Transverse colon (tissue), 4 donors: ENCODE measurements around the gene PICK1. TPM values are rescaled to one million over a fixed set of nuclear protein-coding genes. Genes with fewer than 3 reads are reported as not detected.
A peak's percentile ranks its signal among the peaks of the same experiment; 100 is the strongest.

Experiments used
- DNase-seq: peaks from one replicate; pipeline ENCODE4 v3.0.0-alpha.2; 2019
- H3K27ac ChIP-seq, 4 donors: fragments of 200-600 bp; sonication (generic); 2 replicates each; pipeline ENCODE4 v1.5.1; 2016 to 2018; ENCODE audit warnings: inconsistent platforms in 4 of 4
- H3K27me3 ChIP-seq: fragments of 200-600 bp; sonication (generic); 2 replicates; pipeline ENCODE4 v1.5.1; 2017; ENCODE audit warnings: inconsistent platforms
- H3K36me3 ChIP-seq, 4 donors: fragments of 200-600 bp; sonication (generic); 2 replicates each; pipeline ENCODE4 v1.5.1; 2017 to 2019; ENCODE audit warnings: inconsistent platforms in 4 of 4
- H3K4me1 ChIP-seq, 4 donors: fragments of 200-600 bp; sonication (generic); 2 replicates each; pipeline ENCODE4 v1.5.1; 2017 to 2020; ENCODE audit warnings: inconsistent platforms in 4 of 4
- H3K4me3 ChIP-seq, 4 donors: fragments of 200-600 bp; sonication (generic); 1 replicate in 1 of 4; 2 replicates in 3 of 4; pipeline versions ENCODE4 v1.5.1 to v1.6.1; 2017 to 2019; ENCODE audit warnings: inconsistent platforms in 4 of 4
- H3K9me3 ChIP-seq, 2 donors: fragments of 200-600 bp; sonication (generic); 2 replicates each; pipeline ENCODE4 v1.5.1; 2017 to 2019; ENCODE audit warnings: inconsistent platforms in 2 of 2
- EP300 ChIP-seq: sonication (generic); formaldehyde crosslinking; IDR thresholded peaks from one replicate; pipeline ENCODE4 v1.6.1; 2017; ENCODE audit warnings: antibody characterized with exemption, low read depth
- POLR2A ChIP-seq: fragments of 450-650 bp; IDR thresholded peaks from one replicate; pipeline ENCODE4 v1.6.1; 2016; ENCODE audit warnings: antibody characterized with exemption, mild to moderate bottlenecking, moderate library complexity
- POLR2AphosphoS5 ChIP-seq, 3 donors: sonication (generic); formaldehyde crosslinking; IDR thresholded peaks; one replicate each; pipeline ENCODE4 v1.6.1; 2016; ENCODE audit warnings: antibody characterized with exemption in 3 of 3
- WGBS, 2 donors: methylation state at CpG; one replicate each; pipeline ENCODE4 v1.1.5; 2018; ENCODE audit warnings: low coverage in 1 of 2; 5-methylcytosine and 5-hydroxymethylcytosine counted together
- in situ Hi-C, 4 donors: fragments of 200-750 bp; cut with MboI; loops; one replicate each; pipeline versions ENCODE4 v1.15.0 to v1.15.1; 2017; ENCODE audit warnings: low sequenced_read_pairs in 3 of 4, low pct_ligation_motif_present in 1 of 4, low pct_unique_long_range_greater_than_20kb in 1 of 4
- intact Hi-C: fragments of 100-400 bp; cut with DNase I; formaldehyde crosslinking; loops from one replicate; pipeline ENCODE4 v1.15.1; 2023; ENCODE audit warnings: low total_unique reads
- total RNA-seq, 4 donors: library from RNA; depleted of rRNA; stranded (reverse); fragments of >200 nt; gene quantifications; one replicate each; pipeline ENCODE4 v1.1.0, GENCODE V29; 2016
- TF ChIP-seq, protein P1 (sequence below), 5 experiments: fragments of 200-600 bp in 3 of 5; fragments of 450-650 bp in 2 of 5; sonication (generic) in 3 of 5; IDR thresholded peaks; 1 replicate in 2 of 5; 2 replicates in 3 of 5; pipeline ENCODE4 v1.5.1; 2016 to 2017; ENCODE audit warnings: antibody characterized with exemption in 5 of 5, inconsistent platforms in 3 of 5, mild to moderate bottlenecking in 2 of 5, moderate library complexity in 1 of 5

PICK1 gene
- total RNA-seq, 4 donors from 2014 or later, result 34.3 to 127 (median 69.3) TPM

- H3K36me3 ChIP-seq, result no peaks in the 10 kb centered on the region
- no peak for DNase-seq
- no peaks in the 10 kb centered on the region for H3K27me3 ChIP-seq
- in situ Hi-C loops (no loop called here), intact Hi-C loops (no loop called here)
- TF ChIP-seq EP300, result no peak
- TF ChIP-seq POLR2AphosphoS5 (IDR thresholded peaks at IDR 0.05), result no peak
- H3K27ac ChIP-seq, result peak overlapping the region; percentile 43 to 75 (median 67)
- H3K9me3 ChIP-seq, result no peaks in the 10 kb centered on the region
- 20 to 81% methylated on average over 2 to 26 of the region's 27 CpGs for WGBS, 2 donors
- no peak overlapping the region for H3K4me3 ChIP-seq
- H3K4me1 ChIP-seq, result peaks cover 13 to 26% (median 20%) of the 10 kb centered on the region in 4 donors
These were observed 23.5 kb upstream of the PICK1 start for GRCh38 chr22:38033522-38034277.

GRCh38 chr22:38034278-38034882 is 22.8 kb upstream of the PICK1 start:
- TF ChIP-seq EP300 (no peak), POLR2AphosphoS5 (IDR thresholded peaks at IDR 0.05) (no peak), POLR2A (no peak)
- TF ChIP-seq, protein P1, sequence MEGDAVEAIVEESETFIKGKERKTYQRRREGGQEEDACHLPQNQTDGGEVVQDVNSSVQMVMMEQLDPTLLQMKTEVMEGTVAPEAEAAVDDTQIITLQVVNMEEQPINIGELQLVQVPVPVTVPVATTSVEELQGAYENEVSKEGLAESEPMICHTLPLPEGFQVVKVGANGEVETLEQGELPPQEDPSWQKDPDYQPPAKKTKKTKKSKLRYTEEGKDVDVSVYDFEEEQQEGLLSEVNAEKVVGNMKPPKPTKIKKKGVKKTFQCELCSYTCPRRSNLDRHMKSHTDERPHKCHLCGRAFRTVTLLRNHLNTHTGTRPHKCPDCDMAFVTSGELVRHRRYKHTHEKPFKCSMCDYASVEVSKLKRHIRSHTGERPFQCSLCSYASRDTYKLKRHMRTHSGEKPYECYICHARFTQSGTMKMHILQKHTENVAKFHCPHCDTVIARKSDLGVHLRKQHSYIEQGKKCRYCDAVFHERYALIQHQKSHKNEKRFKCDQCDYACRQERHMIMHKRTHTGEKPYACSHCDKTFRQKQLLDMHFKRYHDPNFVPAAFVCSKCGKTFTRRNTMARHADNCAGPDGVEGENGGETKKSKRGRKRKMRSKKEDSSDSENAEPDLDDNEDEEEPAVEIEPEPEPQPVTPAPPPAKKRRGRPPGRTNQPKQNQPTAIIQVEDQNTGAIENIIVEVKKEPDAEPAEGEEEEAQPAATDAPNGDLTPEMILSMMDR (IDR thresholded peaks at IDR 0.05), result no peak

DNA sequence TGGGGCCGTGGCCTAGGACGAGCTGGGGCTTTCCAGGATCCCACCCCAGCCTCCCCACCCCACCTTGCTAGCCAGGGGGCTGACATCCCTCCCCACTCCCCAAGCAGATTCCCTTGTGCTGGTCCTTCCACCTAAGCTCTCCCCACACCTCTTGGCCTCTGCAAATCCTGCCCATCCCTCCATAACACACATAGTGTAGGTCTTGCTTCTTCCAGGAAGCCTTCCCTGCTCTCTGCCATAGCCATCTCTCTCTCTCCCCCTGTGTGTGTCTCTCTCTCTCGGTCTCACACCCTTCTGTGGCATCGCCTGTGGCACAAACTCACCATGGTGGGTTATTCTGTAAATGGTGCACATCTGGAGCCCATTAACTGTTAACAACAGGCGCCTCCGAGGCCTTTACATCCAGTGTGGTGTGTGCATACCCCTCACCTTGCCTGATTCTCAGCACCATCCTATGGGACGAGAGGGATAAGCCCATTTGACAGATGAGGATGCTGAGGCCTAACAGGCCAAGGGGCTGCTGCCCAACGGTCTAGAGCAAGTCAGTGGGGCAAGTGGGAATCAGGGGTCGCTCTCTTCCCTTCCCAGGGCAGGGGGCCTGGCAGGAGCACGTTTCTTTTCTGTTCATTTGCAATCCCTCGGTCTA is 22.2 kb upstream of the PICK1 start:
- DNase-seq, result no peak
- WGBS, 2 donors, result 86 to 87% methylated on average over 3 to 11 of the region's 11 CpGs
- Histone ChIP-seq H3K4me3 (no peak overlapping the region), H3K4me1 (peaks cover 12 to 23% (median 17%) of the 10 kb centered on the region in 4 donors), H3K27ac (peak overlapping the region; percentile 43 to 75 (median 67)), H3K36me3 (no peaks in the 10 kb centered on the region), H3K27me3 (no peaks in the 10 kb centered on the region), H3K9me3 (no peaks in the 10 kb centered on the region)
- in situ Hi-C loops, result no loop called here
- no peak for TF ChIP-seq POLR2AphosphoS5 (IDR thresholded peaks at IDR 0.05)
- TF ChIP-seq EP300, result no peak
- TF ChIP-seq POLR2A, result no peak
- TF ChIP-seq, protein P1 (IDR thresholded peaks at IDR 0.05), result no peak
- intact Hi-C loops, result no loop called here

More at GRCh38 chr22:38034278-38034882, 22.8 kb upstream of the PICK1 start:
- peak; percentile 45 for DNase-seq
- intact Hi-C loops (no loop called here), in situ Hi-C loops (no loop called here)
- Histone ChIP-seq H3K27ac (peak overlapping the region; percentile 43 to 75 (median 67)), H3K4me1 (peaks cover 13 to 26% (median 20%) of the 10 kb centered on the region in 4 donors), H3K9me3 (no peaks in the 10 kb centered on the region), H3K4me3 (no peak overlapping the region), H3K36me3 (no peaks in the 10 kb centered on the region), H3K27me3 (no peaks in the 10 kb centered on the region)
- 55 to 75% methylated on average over 4 to 15 of the region's 15 CpGs for WGBS, 2 donors

DNA sequence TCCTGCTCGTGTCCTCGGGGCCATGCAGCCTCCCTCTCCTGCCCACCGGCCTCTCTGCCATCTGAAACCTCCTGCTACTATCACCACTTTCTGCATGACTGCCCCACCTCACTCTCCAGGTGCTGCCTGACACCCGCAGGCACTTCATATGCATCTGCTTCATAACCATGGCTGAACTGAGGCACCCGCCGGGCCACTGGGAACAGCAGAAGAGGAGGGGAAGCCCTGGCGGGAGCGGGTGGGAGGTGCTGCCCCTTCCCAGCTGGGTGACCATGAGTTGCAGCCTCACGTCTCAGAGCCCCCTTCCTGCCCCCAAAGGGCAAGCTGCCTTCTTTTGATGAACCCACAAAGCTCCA is 21.7 kb upstream of the PICK1 start:
- DNase-seq, result no peak
- peak overlapping the region in 1 of 4 donors; percentile 75 for H3K27ac ChIP-seq
- intact Hi-C loops, result no loop called here

More for the DNA sequence above, 21.7 kb upstream of the PICK1 start:
- Histone ChIP-seq H3K36me3 (no peaks in the 10 kb centered on the region), H3K9me3 (no peaks in the 10 kb centered on the region), H3K27me3 (no peaks in the 10 kb centered on the region), H3K4me3 (no peak overlapping the region), H3K4me1 (peaks cover 11 to 18% (median 14%) of the 10 kb centered on the region in 4 donors)
- WGBS, 2 donors, result 80% methylated on average over 9 of the region's 9 CpGs; no CpG with 5 or more reads in 1 of the 2 donors
- in situ Hi-C loops, result no loop called here
- TF ChIP-seq POLR2A (no peak), POLR2AphosphoS5 (IDR thresholded peaks at IDR 0.05) (no peak), EP300 (no peak)
- TF ChIP-seq, protein P1 (IDR thresholded peaks at IDR 0.05), result no peak
